WTC11 (cell line): Measurements from ENCODE around the gene SHPK. TPM values are rescaled to one million over a fixed set of nuclear protein-coding genes. Genes with fewer than 3 reads are reported as not detected.

ENCODE experiments used
- ATAC-seq: fragments of 200-7000 bp; cut with Tn5 transposase; 2 replicates; pipeline ENCODE4 v1.10.0; 2021; ENCODE audit warnings: mild to moderate bottlenecking, moderate library complexity
- CTCF ChIA-PET: fragments of 300-600 bp; sonication (Branson Sonifier 250); formaldehyde crosslinking; loops from one replicate; lab custom pipeline; 2021; ENCODE audit warnings: antibody characterized with exemption; lab: Charles Lee
- POLR2A ChIA-PET: fragments of 350-600 bp; sonication (Branson Sonifier 250); formaldehyde crosslinking; loops from one replicate; lab custom pipeline; 2021; ENCODE audit warnings: antibody characterized with exemption; lab: Charles Lee
- DNase-seq: peaks from one replicate; pipeline ENCODE4 v3.0.0; 2021; ENCODE audit warnings: low spot score
- H3K27ac Mint-ChIP-seq: 2 replicates; pipeline ENCODE4 v1.8.0; 2021; ENCODE audit warnings: mixed read lengths
- H3K27me3 Mint-ChIP-seq: 2 replicates; pipeline ENCODE4 v1.8.0; 2021; ENCODE audit warnings: low read depth, mild to moderate bottlenecking, moderate library complexity, mixed read lengths
- H3K36me3 Mint-ChIP-seq: 2 replicates; pipeline ENCODE4 v1.8.0; 2021; ENCODE audit warnings: mixed read lengths
- H3K4me1 Mint-ChIP-seq: 2 replicates; pipeline ENCODE4 v1.8.0; 2022; ENCODE audit warnings: mixed read lengths
- H3K4me3 Mint-ChIP-seq: 2 replicates; pipeline ENCODE4 v1.8.0; 2021; ENCODE audit warnings: mild to moderate bottlenecking, moderate library complexity, mixed read lengths
- H3K9me3 Mint-ChIP-seq: 2 replicates; pipeline ENCODE4 v1.8.0; 2021; ENCODE audit warnings: mixed read lengths
- ATF2 ChIP-seq: sonication (generic); formaldehyde crosslinking; IDR thresholded peaks from 2 replicates; pipeline ENCODE4 v1.8.1; 2022; ENCODE audit warnings: low read depth, missing genetic modification reagents, borderline replicate concordance
- ATF6 ChIP-seq: sonication (generic); formaldehyde crosslinking; IDR thresholded peaks from 2 replicates; pipeline ENCODE4 v1.8.1; 2023; ENCODE audit warnings: mild to moderate bottlenecking, missing genetic modification reagents
- ELF4 ChIP-seq: sonication (generic); formaldehyde crosslinking; IDR thresholded peaks from 2 replicates; pipeline ENCODE4 v1.8.1; 2022; ENCODE audit warnings: low read depth, mild to moderate bottlenecking, moderate library complexity, missing genetic modification reagents
- FOXJ3 ChIP-seq: sonication (generic); formaldehyde crosslinking; IDR thresholded peaks from 2 replicates; pipeline ENCODE4 v1.9.0; 2021; ENCODE audit warnings: missing genetic modification reagents, mild to moderate bottlenecking, borderline replicate concordance
- GABPB1 ChIP-seq: sonication (generic); formaldehyde crosslinking; IDR thresholded peaks from 2 replicates; pipeline ENCODE4 v1.8.1; 2023; ENCODE audit warnings: mild to moderate bottlenecking, missing genetic modification reagents
- JUN ChIP-seq: sonication (generic); formaldehyde crosslinking; IDR thresholded peaks from 2 replicates; pipeline ENCODE4 v1.8.0; 2023; ENCODE audit warnings: mild to moderate bottlenecking, missing genetic modification reagents
- NR3C1 ChIP-seq: sonication (generic); formaldehyde crosslinking; conservative IDR thresholded peaks from 2 replicates; pipeline ENCODE4 v1.8.1; 2023; ENCODE audit warnings: low read depth, mild to moderate bottlenecking, missing genetic modification reagents
- PRDM15 ChIP-seq: sonication (generic); formaldehyde crosslinking; IDR thresholded peaks from 2 replicates; pipeline ENCODE4 v1.8.0; 2022; ENCODE audit warnings: missing genetic modification reagents
- SMAD4 ChIP-seq: sonication (generic); formaldehyde crosslinking; IDR thresholded peaks from 2 replicates; pipeline ENCODE4 v1.8.0; 2022; ENCODE audit warnings: mild to moderate bottlenecking, missing genetic modification reagents
- SOX15 ChIP-seq: fragments of 250-450 bp; sonication (Bioruptor Pico); IDR thresholded peaks from 2 replicates; pipeline ENCODE4 v1.9.0; 2021; ENCODE audit warnings: mild to moderate bottlenecking
- TEAD1 ChIP-seq: sonication (generic); formaldehyde crosslinking; IDR thresholded peaks from 2 replicates; pipeline ENCODE4 v1.8.0; 2022; ENCODE audit warnings: mild to moderate bottlenecking, missing genetic modification reagents
- TP53 ChIP-seq: sonication (generic); formaldehyde crosslinking; IDR thresholded peaks from 2 replicates; pipeline ENCODE4 v1.8.1; 2023; ENCODE audit warnings: mild to moderate bottlenecking, missing genetic modification reagents
- ZNF121 ChIP-seq: sonication (generic); formaldehyde crosslinking; IDR thresholded peaks from 2 replicates; pipeline ENCODE4 v1.8.0; 2023; ENCODE audit warnings: missing genetic modification reagents
- ZNF232 ChIP-seq: sonication (generic); formaldehyde crosslinking; IDR thresholded peaks from 2 replicates; pipeline ENCODE4 v1.8.0; 2022; ENCODE audit warnings: mild to moderate bottlenecking, missing genetic modification reagents
- ZNF532 ChIP-seq: fragments of 250-450 bp; sonication (Bioruptor Pico); IDR thresholded peaks from 2 replicates; pipeline ENCODE4 v1.9.0; 2021; ENCODE audit warnings: mild to moderate bottlenecking, borderline replicate concordance
- total RNA-seq: library from RNA; stranded (reverse); gene quantifications from 3 replicates; pipeline ENCODE4 v1.2.3, GENCODE V29; 2021
- TF ChIP-seq, protein P1 (sequence below): sonication (generic); formaldehyde crosslinking; IDR thresholded peaks from 2 replicates; pipeline ENCODE4 v1.8.0; 2022; ENCODE audit warnings: mild to moderate bottlenecking, missing genetic modification reagents
- TF ChIP-seq, protein P2 (sequence below): fragments of 200-600 bp; IDR thresholded peaks from 2 replicates; pipeline ENCODE4 v1.8.0; 2022; ENCODE audit warnings: antibody characterized with exemption
- TF ChIP-seq, protein P3 (sequence below): fragments of 250-450 bp; sonication (Bioruptor Pico); conservative IDR thresholded peaks from 2 replicates; pipeline ENCODE4 v1.9.0; 2021; ENCODE audit warnings: mild to moderate bottlenecking
- TF ChIP-seq, protein P4 (sequence below): sonication (generic); formaldehyde crosslinking; IDR thresholded peaks from 2 replicates; pipeline ENCODE4 v1.8.0; 2022; ENCODE audit warnings: mild to moderate bottlenecking, missing genetic modification reagents

The SHPK gene
- total RNA-seq, 1 experiment from 2014 or later, result 29.2 TPM

DNA sequence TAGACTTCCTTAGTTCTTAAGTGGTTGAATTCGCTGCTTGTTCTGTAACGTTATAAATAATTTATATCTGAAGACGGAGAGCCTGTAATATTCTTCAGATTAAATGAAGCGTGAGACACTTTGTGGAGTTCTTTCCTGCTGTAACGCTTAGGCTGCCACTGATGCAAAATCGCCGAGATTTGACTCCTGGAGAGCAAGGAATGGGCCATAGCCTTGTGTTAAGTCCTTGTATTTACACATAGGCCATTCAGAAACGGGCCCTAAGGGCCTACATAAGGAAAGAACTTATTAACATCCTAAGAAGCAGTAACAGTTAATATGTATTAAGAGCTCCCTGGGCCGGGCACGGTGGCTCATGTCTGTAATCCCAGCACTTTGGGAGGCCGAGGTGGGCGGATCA is 33.5 kb upstream of the SHPK start:
- ATAC-seq (no peak), DNase-seq (no peak)
- H3K4me1 Mint-ChIP-seq, result peaks cover 21% of the 10 kb centered on the region
- no peaks in the 10 kb centered on the region for H3K9me3 Mint-ChIP-seq
- H3K27me3 Mint-ChIP-seq, result no peaks in the 10 kb centered on the region
- H3K4me3 Mint-ChIP-seq, result peak overlapping the region; percentile 99
- TF ChIP-seq PRDM15 (CRISPR knock-in tag), result no peak
- TF ChIP-seq ATF6 (CRISPR knock-in tag), result no peak
- no peak for TF ChIP-seq SOX15
- TF ChIP-seq ZNF121 (CRISPR knock-in tag), result no peak
- TF ChIP-seq, protein P1, sequence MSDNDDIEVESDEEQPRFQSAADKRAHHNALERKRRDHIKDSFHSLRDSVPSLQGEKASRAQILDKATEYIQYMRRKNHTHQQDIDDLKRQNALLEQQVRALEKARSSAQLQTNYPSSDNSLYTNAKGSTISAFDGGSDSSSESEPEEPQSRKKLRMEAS (CRISPR knock-in tag), result no peak
- TF ChIP-seq GABPB1, result no peak
- TF ChIP-seq ZNF232 (CRISPR knock-in tag), result no peak
- no peak for TF ChIP-seq ELF4
- TF ChIP-seq TEAD1 (CRISPR knock-in tag), result no peak
- no peak for TF ChIP-seq FOXJ3 (CRISPR knock-in tag)
- TF ChIP-seq, protein P2, sequence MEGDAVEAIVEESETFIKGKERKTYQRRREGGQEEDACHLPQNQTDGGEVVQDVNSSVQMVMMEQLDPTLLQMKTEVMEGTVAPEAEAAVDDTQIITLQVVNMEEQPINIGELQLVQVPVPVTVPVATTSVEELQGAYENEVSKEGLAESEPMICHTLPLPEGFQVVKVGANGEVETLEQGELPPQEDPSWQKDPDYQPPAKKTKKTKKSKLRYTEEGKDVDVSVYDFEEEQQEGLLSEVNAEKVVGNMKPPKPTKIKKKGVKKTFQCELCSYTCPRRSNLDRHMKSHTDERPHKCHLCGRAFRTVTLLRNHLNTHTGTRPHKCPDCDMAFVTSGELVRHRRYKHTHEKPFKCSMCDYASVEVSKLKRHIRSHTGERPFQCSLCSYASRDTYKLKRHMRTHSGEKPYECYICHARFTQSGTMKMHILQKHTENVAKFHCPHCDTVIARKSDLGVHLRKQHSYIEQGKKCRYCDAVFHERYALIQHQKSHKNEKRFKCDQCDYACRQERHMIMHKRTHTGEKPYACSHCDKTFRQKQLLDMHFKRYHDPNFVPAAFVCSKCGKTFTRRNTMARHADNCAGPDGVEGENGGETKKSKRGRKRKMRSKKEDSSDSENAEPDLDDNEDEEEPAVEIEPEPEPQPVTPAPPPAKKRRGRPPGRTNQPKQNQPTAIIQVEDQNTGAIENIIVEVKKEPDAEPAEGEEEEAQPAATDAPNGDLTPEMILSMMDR, result no peak
- TF ChIP-seq, protein P3, sequence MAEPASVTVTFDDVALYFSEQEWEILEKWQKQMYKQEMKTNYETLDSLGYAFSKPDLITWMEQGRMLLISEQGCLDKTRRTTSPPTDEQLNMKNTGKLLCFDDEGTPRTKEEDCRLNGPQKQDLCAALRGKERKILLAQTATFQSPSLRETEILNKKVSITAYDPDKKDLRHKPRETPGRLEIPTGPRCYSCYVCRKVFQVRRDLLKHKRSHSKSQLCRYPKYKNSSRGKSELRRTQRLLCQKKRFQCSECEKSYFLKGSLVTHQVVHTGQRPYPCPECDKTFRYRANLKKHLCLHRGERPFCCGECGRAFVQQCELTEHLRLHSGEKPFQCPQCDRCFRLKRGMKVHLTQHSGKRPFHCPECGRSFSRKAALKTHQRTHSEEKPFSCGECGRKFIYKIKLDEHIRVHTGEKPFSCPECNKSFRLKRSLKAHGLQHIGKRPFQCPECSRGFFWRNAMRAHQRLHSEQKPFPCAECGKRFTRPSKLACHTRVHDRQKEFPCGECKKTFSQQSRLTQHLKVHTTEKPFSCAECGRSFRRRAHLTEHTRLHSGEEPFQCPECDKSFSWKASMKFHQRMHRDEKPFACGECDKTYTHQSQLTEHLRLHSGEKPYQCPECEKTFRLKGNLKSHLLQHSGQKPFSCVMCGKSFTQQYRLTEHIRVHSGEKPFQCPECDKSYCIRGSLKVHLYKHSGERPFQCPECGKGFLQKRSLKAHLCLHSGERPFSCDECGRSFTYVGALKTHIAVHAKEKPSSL (CRISPR knock-in tag), result no peak
- TF ChIP-seq SMAD4 (CRISPR knock-in tag), result no peak
- TF ChIP-seq ATF2 (CRISPR knock-in tag), result no peak
- CTCF ChIA-PET, result interaction anchor here (0.7 to 3.2 kb wide), 2 partner anchors 13 to 14 kb away, joined by 3 to 20 read pairs; no protein-coding TSS in a partner anchor
- peaks cover 13% of the 10 kb centered on the region for H3K36me3 Mint-ChIP-seq
- POLR2A ChIA-PET, result interaction anchor here (0.8 kb wide), 1 partner anchor 8 kb away, joined by 4 read pairs; no protein-coding TSS in a partner anchor
- peak overlapping the region; percentile 96 for H3K27ac Mint-ChIP-seq

GRCh38 chr17:3669085-3669347 is 33.0 kb upstream of the SHPK start:
- Mint-ChIP-seq H3K4me1 (peaks cover 20% of the 10 kb centered on the region), H3K9me3 (no peaks in the 10 kb centered on the region), H3K27me3 (no peaks in the 10 kb centered on the region), H3K36me3 (peaks cover 18% of the 10 kb centered on the region), H3K4me3 (peak overlapping the region; percentile 99), H3K27ac (peak overlapping the region; percentile 96)
- no peak for DNase-seq
- ChIA-PET POLR2A (interaction anchor here (0.6 to 1.0 kb wide), 3 partner anchors 9 to 85 kb away, joined by 3 to 4 read pairs (median 3); partner anchors contain the start of gene SHPK), CTCF (interaction anchor here (3.2 kb wide), 1 partner anchor 14 kb away, joined by 20 read pairs; no protein-coding TSS in a partner anchor)
- no peak for ATAC-seq
- 0 out of 2 replicates have a peak, but pooled peaks have one; percentile 48 for TF ChIP-seq TEAD1 (CRISPR knock-in tag)
- no peak for TF ChIP-seq TP53 (CRISPR knock-in tag)
- TF ChIP-seq, protein P4, sequence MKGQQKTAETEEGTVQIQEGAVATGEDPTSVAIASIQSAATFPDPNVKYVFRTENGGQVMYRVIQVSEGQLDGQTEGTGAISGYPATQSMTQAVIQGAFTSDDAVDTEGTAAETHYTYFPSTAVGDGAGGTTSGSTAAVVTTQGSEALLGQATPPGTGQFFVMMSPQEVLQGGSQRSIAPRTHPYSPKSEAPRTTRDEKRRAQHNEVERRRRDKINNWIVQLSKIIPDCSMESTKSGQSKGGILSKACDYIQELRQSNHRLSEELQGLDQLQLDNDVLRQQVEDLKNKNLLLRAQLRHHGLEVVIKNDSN, result no peak
- TF ChIP-seq ZNF532, result no peak
- no peak for TF ChIP-seq NR3C1 (CRISPR knock-in tag)
- peak; percentile 61; the same call in 1 of the 2 replicates for TF ChIP-seq JUN (CRISPR knock-in tag)
- no peak for TF ChIP-seq ZNF121 (CRISPR knock-in tag)
